Lower leg skin (tissue), 4 donors: ENCODE data around the gene TNIP1. TPM values are rescaled to one million over a fixed set of nuclear protein-coding genes. Genes with fewer than 3 reads are reported as not detected.

Experiments used
- DNase-seq, 2 donors: peaks; one replicate each; pipeline ENCODE4 v3.0.0-alpha.2; 2019; ENCODE audit warnings: low spot score in 2 of 2
- H3K4me3 ChIP-seq: fragments of 200-600 bp; sonication (generic); 2 replicates; pipeline ENCODE4 v1.5.1; 2017; ENCODE audit warnings: mild to moderate bottlenecking, low read depth; ENCODE audit not compliant: poor library complexity, severe bottlenecking
- POLR2A ChIP-seq, 2 donors: fragments of 450-650 bp; IDR thresholded peaks; one replicate each; pipeline ENCODE4 v1.6.1; 2016 to 2017; ENCODE audit warnings: antibody characterized with exemption in 2 of 2, mild to moderate bottlenecking in 1 of 2, moderate library complexity in 1 of 2
- WGBS, 2 donors: methylation state at CpG; one replicate each; pipeline ENCODE4 v1.1.5; 2018; 5-methylcytosine and 5-hydroxymethylcytosine counted together
- intact Hi-C: fragments of 100-400 bp; cut with DNase I; formaldehyde crosslinking; loops from one replicate; pipeline ENCODE4 v1.15.0; 2023; ENCODE audit warnings: low total_unique reads
- total RNA-seq, 4 donors: library from RNA; depleted of rRNA; stranded (reverse); fragments of >200 nt; gene quantifications; one replicate each; pipeline ENCODE4 v1.1.0, GENCODE V29; 2016
- TF ChIP-seq, protein P1 (sequence below), 3 donors: fragments of 450-650 bp; IDR thresholded peaks; one replicate each; pipeline ENCODE4 v1.5.1; 2016; ENCODE audit warnings: antibody characterized with exemption in 3 of 3, mild to moderate bottlenecking in 3 of 3, moderate library complexity in 2 of 3

The TNIP1 gene
- total RNA-seq, 4 donors from 2014 or later: 91.2 to 123 (median 98.1) TPM

DNA sequence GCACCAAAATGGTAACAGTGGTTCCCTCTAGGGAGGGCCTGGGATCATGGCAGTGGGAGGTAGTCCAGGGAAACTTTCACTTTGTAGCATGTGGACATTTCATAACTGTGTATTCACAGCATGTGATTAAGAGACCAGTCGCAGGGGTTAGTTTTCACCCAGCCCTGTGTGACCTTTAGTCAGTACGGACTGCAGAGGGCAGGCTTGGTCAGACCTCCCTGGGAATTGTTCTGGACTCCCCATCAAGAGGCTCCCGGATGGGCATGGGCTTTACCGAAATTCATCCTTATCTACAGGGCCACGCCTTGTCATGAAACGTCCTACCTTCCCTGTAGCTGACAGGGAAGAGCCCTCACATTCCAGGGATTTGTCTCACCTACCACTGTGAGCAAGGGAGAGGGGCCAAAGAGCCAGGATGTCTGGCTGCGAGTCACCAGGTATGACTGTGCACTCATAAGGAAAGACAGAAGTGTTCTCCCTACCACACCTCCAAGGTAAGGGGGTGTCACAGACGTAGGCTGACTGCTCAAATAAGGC lies 40.6 kb downstream of the TNIP1 start:
- TF ChIP-seq, protein P1, sequence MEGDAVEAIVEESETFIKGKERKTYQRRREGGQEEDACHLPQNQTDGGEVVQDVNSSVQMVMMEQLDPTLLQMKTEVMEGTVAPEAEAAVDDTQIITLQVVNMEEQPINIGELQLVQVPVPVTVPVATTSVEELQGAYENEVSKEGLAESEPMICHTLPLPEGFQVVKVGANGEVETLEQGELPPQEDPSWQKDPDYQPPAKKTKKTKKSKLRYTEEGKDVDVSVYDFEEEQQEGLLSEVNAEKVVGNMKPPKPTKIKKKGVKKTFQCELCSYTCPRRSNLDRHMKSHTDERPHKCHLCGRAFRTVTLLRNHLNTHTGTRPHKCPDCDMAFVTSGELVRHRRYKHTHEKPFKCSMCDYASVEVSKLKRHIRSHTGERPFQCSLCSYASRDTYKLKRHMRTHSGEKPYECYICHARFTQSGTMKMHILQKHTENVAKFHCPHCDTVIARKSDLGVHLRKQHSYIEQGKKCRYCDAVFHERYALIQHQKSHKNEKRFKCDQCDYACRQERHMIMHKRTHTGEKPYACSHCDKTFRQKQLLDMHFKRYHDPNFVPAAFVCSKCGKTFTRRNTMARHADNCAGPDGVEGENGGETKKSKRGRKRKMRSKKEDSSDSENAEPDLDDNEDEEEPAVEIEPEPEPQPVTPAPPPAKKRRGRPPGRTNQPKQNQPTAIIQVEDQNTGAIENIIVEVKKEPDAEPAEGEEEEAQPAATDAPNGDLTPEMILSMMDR (IDR thresholded peaks at IDR 0.05): no peak
- TF ChIP-seq POLR2A (IDR thresholded peaks at IDR 0.05): no peak
- 82 to 85% methylated on average over 8 of the region's 8 CpGs for WGBS, 2 donors
- no peak overlapping the region for H3K4me3 ChIP-seq
- intact Hi-C loops: no loop called here
- no peak for DNase-seq

DNA sequence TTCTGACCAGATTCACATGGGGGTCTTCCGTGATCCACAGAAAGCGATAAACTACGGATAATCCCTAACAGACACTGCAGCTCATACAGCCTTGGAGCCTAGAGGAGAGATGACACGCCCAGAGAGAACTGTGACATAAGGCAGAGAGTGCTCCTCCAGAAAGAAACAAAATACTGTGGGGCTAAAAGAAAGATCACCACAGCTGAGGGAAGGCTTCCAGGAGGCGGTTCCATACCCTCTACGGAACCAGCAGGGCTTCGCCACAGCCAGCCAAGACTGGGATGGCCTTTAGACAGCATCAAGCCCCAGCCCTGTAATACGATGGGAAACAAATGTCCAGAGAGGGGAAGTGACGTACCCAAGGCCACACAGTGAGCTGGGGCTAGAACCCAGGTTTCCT lies 41.2 kb downstream of the TNIP1 start:
- no peak for DNase-seq
- WGBS, 2 donors: 84 to 85% methylated on average over 9 of the region's 9 CpGs
- TF ChIP-seq, protein P1 (IDR thresholded peaks at IDR 0.05): no peak
- no peak for TF ChIP-seq POLR2A (IDR thresholded peaks at IDR 0.05)
- intact Hi-C loops: no loop called here
- H3K4me3 ChIP-seq: no peak overlapping the region

DNA sequence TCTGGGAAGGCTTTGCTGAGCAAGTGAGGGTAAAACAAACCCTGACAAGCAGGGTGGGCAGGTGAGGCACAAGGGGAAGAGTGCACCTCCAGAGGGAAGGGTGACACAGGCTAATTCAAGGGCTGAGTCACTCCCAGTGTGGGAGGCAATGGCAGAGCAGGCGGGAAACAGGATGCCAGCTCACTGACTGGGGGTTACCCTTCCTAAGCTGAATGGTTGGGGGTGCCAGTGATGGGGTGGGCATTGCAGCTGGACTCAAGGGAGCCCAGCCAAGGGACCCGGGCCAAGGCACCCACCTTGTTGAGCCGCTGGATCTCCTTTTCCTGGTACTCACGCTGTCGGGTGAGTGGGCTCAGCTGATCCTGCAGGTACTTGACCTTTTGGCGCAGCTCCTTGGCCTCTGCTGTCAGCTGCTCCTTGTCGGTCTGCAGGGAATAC lies 42.0 kb downstream of the TNIP1 start:
- H3K4me3 ChIP-seq: no peak overlapping the region
- intact Hi-C loops: no loop called here
- no peak for DNase-seq
- WGBS, 2 donors: 81 to 90% methylated on average over 6 to 7 of the region's 7 CpGs
- TF ChIP-seq POLR2A (IDR thresholded peaks at IDR 0.05): no peak
- TF ChIP-seq, protein P1 (IDR thresholded peaks at IDR 0.05): no peak

DNA sequence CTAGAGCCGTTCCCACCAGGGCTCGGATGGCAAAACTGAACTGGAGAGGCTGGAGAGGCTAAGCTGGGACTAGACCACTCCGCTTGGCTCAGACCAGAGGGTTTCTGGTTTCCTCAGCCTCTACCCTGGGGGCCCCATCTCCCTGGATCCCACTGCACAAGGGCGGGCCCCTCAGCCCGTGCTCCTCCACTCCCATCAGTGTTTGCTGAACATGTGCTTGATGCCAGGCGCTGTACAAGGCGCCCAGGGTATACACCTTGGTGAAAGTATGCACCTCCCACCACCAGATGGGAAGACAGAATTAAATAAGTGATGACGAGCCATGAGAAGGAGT lies 42.5 kb downstream of the TNIP1 start:
- no peak for DNase-seq
- no peak for TF ChIP-seq POLR2A (IDR thresholded peaks at IDR 0.05)
- TF ChIP-seq, protein P1 (IDR thresholded peaks at IDR 0.05): no peak
- 68 to 81% methylated on average over 6 to 8 of the region's 8 CpGs for WGBS, 2 donors
- intact Hi-C loops: no loop called here
- no peak overlapping the region for H3K4me3 ChIP-seq

DNA sequence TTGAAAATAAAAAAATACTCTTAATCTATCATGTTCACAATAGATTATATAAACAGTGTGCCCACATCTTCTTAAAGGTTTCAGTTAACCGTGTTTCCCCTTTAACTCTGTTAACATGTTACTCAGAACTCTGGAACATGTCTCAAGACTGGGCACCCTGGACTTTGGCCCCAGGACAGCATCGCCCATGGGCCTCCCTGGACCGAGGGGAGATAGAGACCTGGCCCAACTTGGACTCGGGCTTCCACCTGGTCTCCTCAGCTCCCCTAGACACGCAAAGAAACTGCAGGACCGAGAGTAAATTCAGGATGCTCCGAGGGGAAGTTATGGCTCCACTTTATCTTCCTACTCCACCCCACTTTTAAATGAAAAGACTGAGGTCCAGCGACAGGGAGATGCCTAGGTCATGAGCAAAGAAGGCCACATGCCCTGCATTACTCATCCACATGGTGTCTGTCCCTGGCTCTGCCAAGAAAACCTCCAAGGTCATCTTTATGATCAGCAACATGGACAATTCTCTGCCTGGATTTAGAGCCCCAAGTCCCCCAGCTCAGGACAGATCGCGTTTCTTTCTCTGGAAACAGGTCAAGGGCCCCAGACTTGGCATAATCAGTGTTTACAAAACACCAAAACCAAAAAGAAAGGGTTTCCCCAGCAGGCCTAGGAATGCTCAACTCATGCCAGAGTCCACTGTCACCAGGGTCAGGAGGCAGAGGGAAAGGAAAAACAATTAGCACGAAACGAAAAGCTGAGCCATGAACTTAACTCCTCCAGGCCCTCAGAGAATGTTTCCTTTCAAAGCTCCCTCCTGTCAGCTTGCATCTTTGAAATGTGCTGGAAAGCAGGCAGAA lies 43.0 kb downstream of the TNIP1 start:
- intact Hi-C loops: no loop called here
- 60 to 61% methylated on average over 12 of the region's 12 CpGs for WGBS, 2 donors
- H3K4me3 ChIP-seq: no peak overlapping the region
- peak; percentile 70 to 86 for DNase-seq
- TF ChIP-seq, protein P1 (IDR thresholded peaks at IDR 0.05): no peak
- TF ChIP-seq POLR2A (IDR thresholded peaks at IDR 0.05): no peak
